ENCODE measurements around the gene ANKRD7.

Gene ANKRD7

GRCh38 chr7:118224521-118224920 lies at the start of gene ANKRD7:
TSS of gene ANKRD7 (plus strand) at chr7:118224704. CDS start at chr7:118224831, 127 bp downstream.
- no peak for DNase-seq

GRCh38 chr7:118175740-118176139 lies 48.8 kb upstream of the ANKRD7 start:
- no peak for DNase-seq

- DNase-seq: no peak
These were observed 45.3 kb upstream of the ANKRD7 start for GRCh38 chr7:118179191-118179590.

- DNase-seq: no peak
These were observed 41.7 kb upstream of the ANKRD7 start for GRCh38 chr7:118182593-118183427.

GRCh38 chr7:118183428-118183785 lies 41.1 kb upstream of the ANKRD7 start:
- DNase-seq: peak in 1 of 2 experiments; percentile 41

- peak; percentile 93 to 97 for DNase-seq
These were observed 40.5 kb upstream of the ANKRD7 start, which contains the start of gene LSM8 for GRCh38 chr7:118183786-118184564. TSS of gene LSM8 (plus strand) at chr7:118184164. CDS start at chr7:118184224, 60 bp downstream.

GRCh38 chr7:118184565-118184940 lies 40.0 kb upstream of the ANKRD7 start:
- DNase-seq: peak in 1 of 2 experiments; percentile 18

GRCh38 chr7:118185163-118185860 lies 39.2 kb upstream of the ANKRD7 start:
- no peak for DNase-seq

- DNase-seq: no peak
These were observed 38.0 kb upstream of the ANKRD7 start for GRCh38 chr7:118186501-118186900.

GRCh38 chr7:118194571-118194970 lies 29.9 kb upstream of the ANKRD7 start:
- DNase-seq: no peak

GRCh38 chr7:118195837-118196474 lies 28.5 kb upstream of the ANKRD7 start:
- peak; percentile 61 to 66 for DNase-seq

GRCh38 chr7:118202061-118202460 lies 22.4 kb upstream of the ANKRD7 start:
- DNase-seq: no peak

GRCh38 chr7:118214051-118214832 lies 10.3 kb upstream of the ANKRD7 start:
- no peak for DNase-seq

- no peak for DNase-seq
These were observed 9.7 kb upstream of the ANKRD7 start for GRCh38 chr7:118214833-118215182.

GRCh38 chr7:118217210-118217619 lies 7.3 kb upstream of the ANKRD7 start:
- DNase-seq: no peak

GRCh38 chr7:118218413-118219156 lies 5.9 kb upstream of the ANKRD7 start:
- DNase-seq: no peak

- no peak for DNase-seq
These were observed 5.4 kb upstream of the ANKRD7 start for GRCh38 chr7:118219157-118219512.

- no peak for DNase-seq
These were observed 3.9 kb upstream of the ANKRD7 start for GRCh38 chr7:118220583-118220982.

GRCh38 chr7:118222591-118222990 lies 1.9 kb upstream of the ANKRD7 start:
- no peak for DNase-seq

- no peak for DNase-seq
These were observed 8.3 kb downstream of the ANKRD7 start for GRCh38 chr7:118232837-118233236.

GRCh38 chr7:118233799-118234198 lies 9.3 kb downstream of the ANKRD7 start:
- no peak for DNase-seq
